GM20000 (cell line): ENCODE results near the gene CYTL1.

ENCODE experiments used
- DNase-seq: peaks from one replicate; pipeline ENCODE4 v3.0.0; 2012; ENCODE audit warnings: low spot score
- TF ChIP-seq, protein P1 (sequence below): IDR thresholded peaks from 2 replicates; pipeline ENCODE4 v1.5.1; 2012; ENCODE audit warnings: mild to moderate bottlenecking, control low read depth; ENCODE audit errors: extremely low read depth, missing control alignments

The CYTL1 gene

GRCh38 chr4:5024673-5025072 is 5.4 kb upstream of the CYTL1 start:
- no peak for DNase-seq
- TF ChIP-seq, protein P1, sequence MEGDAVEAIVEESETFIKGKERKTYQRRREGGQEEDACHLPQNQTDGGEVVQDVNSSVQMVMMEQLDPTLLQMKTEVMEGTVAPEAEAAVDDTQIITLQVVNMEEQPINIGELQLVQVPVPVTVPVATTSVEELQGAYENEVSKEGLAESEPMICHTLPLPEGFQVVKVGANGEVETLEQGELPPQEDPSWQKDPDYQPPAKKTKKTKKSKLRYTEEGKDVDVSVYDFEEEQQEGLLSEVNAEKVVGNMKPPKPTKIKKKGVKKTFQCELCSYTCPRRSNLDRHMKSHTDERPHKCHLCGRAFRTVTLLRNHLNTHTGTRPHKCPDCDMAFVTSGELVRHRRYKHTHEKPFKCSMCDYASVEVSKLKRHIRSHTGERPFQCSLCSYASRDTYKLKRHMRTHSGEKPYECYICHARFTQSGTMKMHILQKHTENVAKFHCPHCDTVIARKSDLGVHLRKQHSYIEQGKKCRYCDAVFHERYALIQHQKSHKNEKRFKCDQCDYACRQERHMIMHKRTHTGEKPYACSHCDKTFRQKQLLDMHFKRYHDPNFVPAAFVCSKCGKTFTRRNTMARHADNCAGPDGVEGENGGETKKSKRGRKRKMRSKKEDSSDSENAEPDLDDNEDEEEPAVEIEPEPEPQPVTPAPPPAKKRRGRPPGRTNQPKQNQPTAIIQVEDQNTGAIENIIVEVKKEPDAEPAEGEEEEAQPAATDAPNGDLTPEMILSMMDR, result no peak

DNA sequence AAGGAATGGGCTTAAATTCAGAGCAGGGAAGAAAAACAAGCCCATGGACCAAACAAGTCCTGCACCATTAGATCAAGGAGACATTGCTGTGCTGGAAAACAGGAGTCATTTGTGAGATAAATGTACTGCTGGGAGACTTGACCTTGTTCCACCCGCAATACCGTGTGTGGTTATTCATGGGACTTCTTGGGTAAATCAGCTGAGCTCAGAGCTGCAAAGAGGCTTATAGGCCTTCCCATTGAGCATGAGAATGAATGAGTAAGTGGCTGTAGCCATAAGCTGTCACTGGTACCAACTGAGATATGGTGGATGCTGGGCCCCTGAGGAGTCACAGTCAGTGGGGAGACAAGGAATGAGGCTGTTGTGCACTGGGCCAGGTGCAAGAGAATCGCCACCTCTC is 2.3 kb upstream of the CYTL1 start:
- DNase-seq, result no peak
- TF ChIP-seq, protein P1, result no peak

DNA sequence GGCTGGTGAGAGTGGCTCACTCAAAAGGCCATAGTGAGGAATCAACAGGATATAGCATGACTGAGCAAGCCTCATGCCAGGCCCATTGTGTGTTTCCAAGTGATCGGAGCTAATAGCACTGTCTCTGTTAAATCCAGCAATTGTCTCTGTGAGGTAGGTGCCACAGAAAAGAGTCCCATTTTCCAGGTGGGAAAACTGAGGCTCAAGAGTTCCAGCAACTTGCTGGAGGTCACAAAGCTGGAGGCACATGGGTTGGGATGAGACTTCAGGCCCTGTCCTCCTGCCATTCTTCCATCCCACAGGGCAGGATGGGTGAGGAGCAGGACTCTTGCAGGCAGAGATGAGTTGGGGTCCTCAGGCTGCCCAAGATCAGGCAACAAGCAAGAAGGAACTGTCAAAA is 1.1 kb upstream of the CYTL1 start:
- no peak for DNase-seq
- TF ChIP-seq, protein P1, result no peak

GRCh38 chr4:5019796-5020195 is 538 bp upstream of the CYTL1 start:
- DNase-seq, result no peak
- TF ChIP-seq, protein P1, result no peak

- TF ChIP-seq, protein P1, result no peak
- no peak for DNase-seq
These were observed 655 bp downstream of the CYTL1 start for GRCh38 chr4:5018603-5019002.

DNA sequence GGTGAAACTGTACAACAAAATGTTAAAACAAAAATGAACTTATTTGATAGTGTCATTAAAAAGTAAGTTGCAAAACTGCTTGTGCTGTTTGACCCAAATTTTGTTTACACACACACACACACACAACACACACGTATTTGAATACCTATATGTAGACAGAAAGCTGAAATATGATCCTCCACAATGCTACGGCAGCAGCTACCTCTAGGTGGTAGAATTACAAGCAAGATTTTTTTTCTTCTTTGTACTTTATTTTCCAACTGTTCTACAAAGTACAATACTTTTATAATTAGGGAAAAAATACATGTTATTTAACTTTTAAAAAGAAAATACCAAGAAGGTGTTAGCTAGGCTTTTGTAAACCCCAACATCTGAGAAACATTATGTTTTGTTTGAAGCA is 1.2 kb downstream of the CYTL1 start:
- no peak for DNase-seq
- TF ChIP-seq, protein P1, result no peak

DNA sequence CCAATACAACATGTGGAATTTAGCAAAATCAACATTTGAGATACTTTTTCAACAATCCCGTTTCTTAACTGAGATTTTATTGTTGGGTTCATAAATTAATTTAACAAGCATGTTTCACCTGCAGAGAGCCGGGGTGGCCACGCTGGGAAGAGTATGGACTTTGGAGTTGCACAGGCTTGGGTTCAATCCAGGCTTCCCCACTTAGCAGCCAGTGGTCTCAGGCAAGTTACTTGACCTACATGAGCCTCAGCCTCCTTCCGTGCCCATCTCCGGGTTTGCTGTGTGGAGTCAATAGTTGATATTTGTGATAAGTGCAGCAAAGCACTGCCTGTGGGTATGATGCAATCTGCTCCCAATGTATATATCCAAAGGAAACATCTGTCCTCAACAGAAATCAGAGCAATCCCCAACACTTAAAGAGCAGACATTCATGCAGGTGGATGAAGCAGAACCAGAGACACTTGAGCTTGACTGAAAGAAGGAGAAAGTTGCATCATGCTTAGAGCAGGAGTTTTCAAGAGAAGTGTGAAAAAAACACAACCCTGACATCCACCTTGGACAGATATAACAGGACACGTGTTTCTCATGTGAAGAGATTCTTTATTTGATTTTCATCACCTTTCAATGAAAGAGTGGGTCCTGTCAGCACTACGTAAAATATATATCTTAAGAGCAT is 5.1 kb downstream of the CYTL1 start:
- TF ChIP-seq, protein P1, result no peak
- no peak for DNase-seq
